ENCODE data around the gene CRYZ. TPM values are rescaled to one million over a fixed set of nuclear protein-coding genes. Genes with fewer than 3 reads are reported as not detected.

The CRYZ gene
- total RNA-seq, 1 experiment from 2014 or later = 132 TPM

DNA sequence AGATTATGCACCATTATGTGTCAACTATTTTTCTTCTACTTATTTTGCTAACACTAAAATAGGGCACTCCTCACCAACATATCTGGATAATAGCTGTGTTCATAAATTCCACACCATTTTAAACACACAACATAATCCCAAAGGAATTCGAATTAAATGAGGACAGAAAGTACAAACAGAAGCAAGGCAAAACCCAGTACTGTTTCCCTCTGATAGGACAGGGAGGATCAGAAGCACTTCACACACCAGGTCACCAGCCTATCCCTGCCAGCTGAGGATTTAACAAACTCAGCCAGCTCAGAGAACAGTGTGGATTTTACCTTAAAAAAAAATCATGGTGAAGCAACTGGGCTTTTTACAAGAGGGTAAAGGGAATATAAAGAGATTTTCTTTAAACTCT is 20.0 kb downstream of the CRYZ start:
- TF ChIP-seq, protein P1, sequence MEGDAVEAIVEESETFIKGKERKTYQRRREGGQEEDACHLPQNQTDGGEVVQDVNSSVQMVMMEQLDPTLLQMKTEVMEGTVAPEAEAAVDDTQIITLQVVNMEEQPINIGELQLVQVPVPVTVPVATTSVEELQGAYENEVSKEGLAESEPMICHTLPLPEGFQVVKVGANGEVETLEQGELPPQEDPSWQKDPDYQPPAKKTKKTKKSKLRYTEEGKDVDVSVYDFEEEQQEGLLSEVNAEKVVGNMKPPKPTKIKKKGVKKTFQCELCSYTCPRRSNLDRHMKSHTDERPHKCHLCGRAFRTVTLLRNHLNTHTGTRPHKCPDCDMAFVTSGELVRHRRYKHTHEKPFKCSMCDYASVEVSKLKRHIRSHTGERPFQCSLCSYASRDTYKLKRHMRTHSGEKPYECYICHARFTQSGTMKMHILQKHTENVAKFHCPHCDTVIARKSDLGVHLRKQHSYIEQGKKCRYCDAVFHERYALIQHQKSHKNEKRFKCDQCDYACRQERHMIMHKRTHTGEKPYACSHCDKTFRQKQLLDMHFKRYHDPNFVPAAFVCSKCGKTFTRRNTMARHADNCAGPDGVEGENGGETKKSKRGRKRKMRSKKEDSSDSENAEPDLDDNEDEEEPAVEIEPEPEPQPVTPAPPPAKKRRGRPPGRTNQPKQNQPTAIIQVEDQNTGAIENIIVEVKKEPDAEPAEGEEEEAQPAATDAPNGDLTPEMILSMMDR (IDR thresholded peaks at IDR 0.05; ENCODE audit: unreplicated experiment) = no peak
- CTCF ChIA-PET = no interaction called here
- peaks cover 13% of the 10 kb centered on the region for H3K36me3 Mint-ChIP-seq (ENCODE audit: insufficient read depth, unreplicated experiment)
- no peak overlapping the region for H3K4me3 Mint-ChIP-seq (ENCODE audit: low read depth, unreplicated experiment)
- H3K9me3 Mint-ChIP-seq (ENCODE audit: low read depth, unreplicated experiment) = no peaks in the 10 kb centered on the region
- DNase-seq = no peak
- H3K27ac Mint-ChIP-seq (ENCODE audit: unreplicated experiment) = no peak overlapping the region
- no peaks in the 10 kb centered on the region for H3K27me3 Mint-ChIP-seq (ENCODE audit: unreplicated experiment)
- no TSS peak for BruUV-seq (replicated peaks)
- H3K4me1 Mint-ChIP-seq (ENCODE audit: low read depth, unreplicated experiment) = no peaks in the 10 kb centered on the region
- intact Hi-C loops (cut with micrococcal nuclease; ENCODE audit: unreplicated experiment) = no loop called here

DNA sequence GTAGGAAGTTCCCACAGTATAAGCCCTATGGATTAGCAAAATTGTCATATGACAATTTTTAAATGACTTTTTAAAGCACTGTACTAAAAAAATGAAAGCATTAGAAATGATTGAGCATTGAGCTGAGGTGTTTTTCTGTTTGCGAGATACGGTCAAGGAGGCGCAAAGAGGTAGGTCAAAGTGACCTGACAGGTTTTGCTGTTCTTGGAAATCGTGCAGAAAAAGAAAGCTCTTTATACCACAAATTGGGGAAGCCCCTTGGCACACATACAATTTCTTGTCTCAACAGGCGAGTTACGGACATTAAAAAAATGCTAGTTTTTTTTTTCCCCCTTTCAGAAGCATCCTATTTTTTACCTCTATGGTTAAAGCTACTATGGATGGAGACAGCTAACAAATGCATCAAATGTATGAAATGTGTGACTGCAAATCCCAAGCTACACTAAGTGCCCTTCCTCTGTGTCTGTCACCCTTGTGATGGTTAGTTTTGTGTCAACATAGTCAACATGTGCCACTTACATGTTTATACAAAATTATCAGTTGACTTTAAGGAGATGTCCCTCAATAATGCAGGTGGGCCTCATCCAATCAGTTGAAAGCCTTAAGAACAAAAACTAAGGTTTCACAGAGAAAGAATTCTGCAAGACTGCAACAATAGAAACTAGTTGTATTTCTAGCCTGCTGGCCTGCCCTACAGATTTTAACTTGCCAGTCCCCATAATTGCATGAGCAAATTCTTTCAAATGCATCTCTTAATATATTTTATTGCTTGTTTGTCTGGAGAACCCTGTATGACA is 29.3 kb downstream of the CRYZ start:
- no peak overlapping the region for H3K27ac Mint-ChIP-seq (ENCODE audit: unreplicated experiment)
- no TSS peak for BruUV-seq (replicated peaks)
- no peaks in the 10 kb centered on the region for H3K27me3 Mint-ChIP-seq (ENCODE audit: unreplicated experiment)
- peaks cover 31% of the 10 kb centered on the region for H3K36me3 Mint-ChIP-seq (ENCODE audit: insufficient read depth, unreplicated experiment)
- CTCF ChIA-PET = no interaction called here
- H3K4me1 Mint-ChIP-seq (ENCODE audit: low read depth, unreplicated experiment) = no peaks in the 10 kb centered on the region
- TF ChIP-seq, protein P1 (IDR thresholded peaks at IDR 0.05; ENCODE audit: unreplicated experiment) = no peak
- H3K9me3 Mint-ChIP-seq (ENCODE audit: low read depth, unreplicated experiment) = no peaks in the 10 kb centered on the region
- no peak overlapping the region for H3K4me3 Mint-ChIP-seq (ENCODE audit: low read depth, unreplicated experiment)
- intact Hi-C loops (cut with micrococcal nuclease; ENCODE audit: unreplicated experiment) = no loop called here
- no peak for DNase-seq

DNA sequence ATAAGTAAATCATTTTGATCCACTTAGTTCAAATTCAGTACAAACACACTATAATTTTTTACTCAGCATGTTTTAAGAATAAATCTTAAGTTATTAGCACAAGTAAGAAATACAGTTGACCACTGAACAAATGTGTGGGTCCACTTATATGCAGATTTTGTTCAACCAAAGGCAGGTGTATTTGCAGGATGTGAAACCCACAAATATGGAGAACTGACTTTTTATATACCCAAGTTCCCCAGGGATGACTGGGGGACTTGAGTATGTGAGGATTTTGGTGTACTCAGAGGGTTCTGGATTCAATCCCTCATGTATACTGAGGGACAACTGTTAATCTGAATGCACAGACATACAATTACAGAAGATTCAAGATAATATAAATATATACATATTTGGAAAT is 33.5 kb downstream of the CRYZ start:
- CTCF ChIA-PET = no interaction called here
- DNase-seq = no peak
- intact Hi-C loops (cut with micrococcal nuclease; ENCODE audit: unreplicated experiment) = no loop called here
- Mint-ChIP-seq H3K4me3 (ENCODE audit: low read depth, unreplicated experiment) (no peak overlapping the region), H3K4me1 (ENCODE audit: low read depth, unreplicated experiment) (peaks cover 7% of the 10 kb centered on the region), H3K9me3 (ENCODE audit: low read depth, unreplicated experiment) (no peaks in the 10 kb centered on the region), H3K27me3 (ENCODE audit: unreplicated experiment) (no peaks in the 10 kb centered on the region), H3K27ac (ENCODE audit: unreplicated experiment) (no peak overlapping the region), H3K36me3 (ENCODE audit: insufficient read depth, unreplicated experiment) (peaks cover 18% of the 10 kb centered on the region)
- no TSS peak for BruUV-seq (replicated peaks)
- TF ChIP-seq, protein P1 (IDR thresholded peaks at IDR 0.05; ENCODE audit: unreplicated experiment) = no peak

DNA sequence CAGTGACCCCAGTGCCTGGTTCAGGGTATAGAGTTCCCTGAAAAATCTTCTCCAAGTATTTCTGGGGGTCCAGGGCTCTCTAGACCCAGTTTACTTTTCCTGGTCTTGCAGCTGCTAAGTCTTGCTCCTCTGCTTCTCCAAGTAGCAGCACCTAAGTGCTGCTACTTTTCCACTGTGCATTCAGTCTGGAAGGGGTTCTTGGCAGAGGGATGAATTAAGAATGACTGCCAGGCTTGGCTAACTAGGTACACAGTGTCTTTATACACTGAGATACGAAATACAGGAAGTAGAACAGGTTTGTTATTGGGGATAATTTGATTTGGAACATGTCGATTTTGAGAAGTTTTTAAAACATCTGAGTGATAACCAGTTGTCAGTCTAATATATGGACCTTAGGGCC is 35.0 kb downstream of the CRYZ start:
- TF ChIP-seq, protein P1 (IDR thresholded peaks at IDR 0.05; ENCODE audit: unreplicated experiment) = no peak
- no peak overlapping the region for H3K27ac Mint-ChIP-seq (ENCODE audit: unreplicated experiment)
- DNase-seq = no peak
- H3K4me3 Mint-ChIP-seq (ENCODE audit: low read depth, unreplicated experiment) = no peak overlapping the region
- no peaks in the 10 kb centered on the region for H3K9me3 Mint-ChIP-seq (ENCODE audit: low read depth, unreplicated experiment)
- H3K27me3 Mint-ChIP-seq (ENCODE audit: unreplicated experiment) = no peaks in the 10 kb centered on the region
- no TSS peak for BruUV-seq (replicated peaks)
- peaks cover 7% of the 10 kb centered on the region for H3K4me1 Mint-ChIP-seq (ENCODE audit: low read depth, unreplicated experiment)
- peaks cover 9% of the 10 kb centered on the region for H3K36me3 Mint-ChIP-seq (ENCODE audit: insufficient read depth, unreplicated experiment)
- CTCF ChIA-PET = no interaction called here
- intact Hi-C loops (cut with micrococcal nuclease; ENCODE audit: unreplicated experiment) = no loop called here
